T-helper 22 cell (primary cell): Measurements from ENCODE around the gene DOCK2.
"Not testable (repeated sequence)": the region's sequence is repeated elsewhere in the genome, so short reads cannot be mapped to it uniquely, and the experiment has no call there.

Source experiments
- DNase-seq: peaks from one replicate; pipeline ENCODE4 v3.0.0-alpha.2; 2020; ENCODE audit warnings: low read depth

The DOCK2 gene

GRCh38 chr5:169789417-169789940, 152.4 kb downstream of the DOCK2 start:
- DNase-seq: no peak

DNA sequence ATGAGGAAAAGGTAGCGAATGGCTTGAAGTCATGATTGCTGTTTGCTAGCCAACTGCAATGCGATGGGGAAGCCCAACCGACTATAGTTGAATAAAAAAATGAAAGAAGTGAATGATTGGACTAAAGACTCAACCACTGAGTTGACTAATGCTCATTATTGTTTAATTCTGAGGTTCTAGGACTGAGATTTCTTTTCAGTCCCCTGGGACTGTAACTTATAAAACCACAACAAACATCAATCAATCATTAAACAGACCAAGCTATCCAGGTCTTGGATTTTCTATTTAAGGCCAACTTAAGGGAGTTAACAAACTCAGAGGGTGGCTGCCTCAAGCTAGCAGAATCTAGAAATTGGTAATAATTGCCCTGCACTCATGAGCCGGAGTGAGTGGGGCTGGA, 154.2 kb downstream of the DOCK2 start:
- no peak for DNase-seq

DNA sequence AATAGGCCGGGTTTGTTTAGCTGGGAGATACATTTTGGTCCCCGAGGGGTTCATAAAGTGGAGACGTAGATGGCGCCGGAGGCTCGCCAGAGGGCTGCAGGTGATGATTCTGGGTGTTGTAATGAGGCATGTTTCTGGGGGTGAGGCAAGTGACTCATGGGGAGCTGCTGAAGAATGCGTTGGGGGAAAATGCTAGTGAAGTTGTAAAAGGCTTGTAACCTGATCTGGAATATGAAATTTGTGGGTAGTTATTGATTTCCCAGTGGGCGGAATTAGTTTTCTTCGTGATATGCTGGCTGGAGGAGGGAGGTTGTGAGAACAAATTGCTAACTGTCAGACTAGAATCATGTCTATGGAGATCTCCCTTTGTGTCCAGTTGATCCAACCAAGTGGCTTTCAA, 158.3 kb downstream of the DOCK2 start:
- DNase-seq: no peak

GRCh38 chr5:169796731-169797130, 159.7 kb downstream of the DOCK2 start:
- DNase-seq: no peak

GRCh38 chr5:169797577-169797976, 160.5 kb downstream of the DOCK2 start:
- DNase-seq: no peak

- DNase-seq: no peak
Observed at GRCh38 chr5:169798438-169798837, 161.4 kb downstream of the DOCK2 start.

GRCh38 chr5:169798906-169799660, 162.0 kb downstream of the DOCK2 start:
- DNase-seq: no peak

GRCh38 chr5:169801324-169801777, 164.3 kb downstream of the DOCK2 start:
- DNase-seq: no peak

GRCh38 chr5:169801781-169802180, 164.7 kb downstream of the DOCK2 start:
- no peak for DNase-seq

DNA sequence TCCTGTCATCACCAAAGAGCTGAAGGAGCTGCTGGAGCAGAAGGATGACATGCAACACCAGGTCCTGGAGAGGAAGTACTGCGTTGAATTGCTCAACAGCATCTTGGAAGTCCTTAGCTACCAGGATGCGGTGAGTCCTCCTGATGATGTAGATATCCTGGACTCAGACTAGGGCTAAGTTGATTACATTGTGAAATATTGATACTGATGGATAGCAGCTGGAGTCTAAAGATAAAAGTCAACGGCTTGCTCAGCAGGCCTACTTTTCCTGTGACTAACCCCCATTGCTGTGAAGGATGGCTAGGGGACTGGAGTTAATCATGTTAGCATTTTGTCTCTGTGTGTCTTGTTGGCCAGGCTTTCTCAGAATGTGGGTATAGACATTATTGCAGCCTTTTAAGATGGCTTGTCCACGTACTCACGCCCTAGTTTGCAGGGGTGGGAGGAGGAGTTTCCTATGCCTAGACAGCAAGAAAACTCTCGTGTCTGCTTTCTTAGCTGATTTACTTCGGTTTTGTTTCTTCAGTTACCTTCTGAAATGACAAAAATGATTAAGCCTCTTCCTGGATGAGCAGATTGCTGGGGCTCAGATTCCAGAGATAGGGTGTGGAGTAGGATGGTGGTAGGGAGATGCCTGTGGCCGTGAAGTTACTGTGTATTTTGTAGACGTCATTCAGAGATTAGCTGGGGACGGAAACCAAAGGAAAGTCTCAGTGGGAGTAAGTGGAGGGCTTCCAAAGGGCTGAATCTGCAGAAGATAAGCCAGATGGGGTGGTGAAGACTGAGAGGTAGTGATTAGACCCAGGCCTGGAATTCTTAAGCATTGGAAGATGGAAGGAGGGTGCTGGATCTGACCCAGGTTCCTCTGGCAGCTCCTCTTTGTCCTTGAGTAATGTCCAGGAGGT, 166.3 kb downstream of the DOCK2 start:
- DNase-seq: no peak

DNA sequence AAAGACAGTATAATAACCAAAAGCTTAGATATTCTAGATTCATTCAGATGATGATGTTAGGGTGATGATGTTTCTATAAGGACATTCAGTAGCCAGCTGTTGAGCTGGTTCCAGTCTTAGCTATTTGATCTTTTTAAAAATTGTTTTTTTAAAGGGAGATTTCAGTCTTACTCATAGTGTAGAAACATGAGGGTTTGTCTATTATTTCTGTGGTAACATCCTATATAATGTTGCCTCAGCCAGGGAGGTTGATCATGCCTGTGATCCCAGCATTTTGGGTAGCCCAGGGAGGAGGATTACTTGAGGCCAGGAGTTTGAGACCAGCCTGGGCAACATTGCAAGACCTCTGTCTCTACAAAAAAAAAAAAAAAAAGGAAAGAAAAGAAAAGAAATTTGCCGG, 167.8 kb downstream of the DOCK2 start:
- DNase-seq: no peak

DNA sequence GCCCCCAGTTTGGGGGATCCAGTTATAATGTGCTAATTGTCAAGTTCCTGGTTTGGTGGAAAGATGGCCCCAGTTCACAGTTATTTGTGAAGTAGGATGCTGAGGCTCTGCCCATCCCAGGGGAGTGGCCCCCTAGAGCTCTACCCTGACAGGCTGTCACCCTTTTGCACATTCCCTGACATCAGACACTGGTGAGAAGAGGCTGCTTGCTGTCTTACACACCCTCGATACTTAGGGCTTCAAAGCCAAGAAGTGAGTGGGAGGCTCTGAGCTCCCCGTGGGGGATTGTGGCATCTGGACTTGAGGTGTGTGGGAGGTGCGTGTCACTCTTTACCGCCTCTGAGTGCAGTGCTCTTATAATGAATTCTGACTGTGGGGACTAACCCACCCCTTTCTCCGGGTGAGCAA, 168.5 kb downstream of the DOCK2 start:
- DNase-seq: no peak

DNA sequence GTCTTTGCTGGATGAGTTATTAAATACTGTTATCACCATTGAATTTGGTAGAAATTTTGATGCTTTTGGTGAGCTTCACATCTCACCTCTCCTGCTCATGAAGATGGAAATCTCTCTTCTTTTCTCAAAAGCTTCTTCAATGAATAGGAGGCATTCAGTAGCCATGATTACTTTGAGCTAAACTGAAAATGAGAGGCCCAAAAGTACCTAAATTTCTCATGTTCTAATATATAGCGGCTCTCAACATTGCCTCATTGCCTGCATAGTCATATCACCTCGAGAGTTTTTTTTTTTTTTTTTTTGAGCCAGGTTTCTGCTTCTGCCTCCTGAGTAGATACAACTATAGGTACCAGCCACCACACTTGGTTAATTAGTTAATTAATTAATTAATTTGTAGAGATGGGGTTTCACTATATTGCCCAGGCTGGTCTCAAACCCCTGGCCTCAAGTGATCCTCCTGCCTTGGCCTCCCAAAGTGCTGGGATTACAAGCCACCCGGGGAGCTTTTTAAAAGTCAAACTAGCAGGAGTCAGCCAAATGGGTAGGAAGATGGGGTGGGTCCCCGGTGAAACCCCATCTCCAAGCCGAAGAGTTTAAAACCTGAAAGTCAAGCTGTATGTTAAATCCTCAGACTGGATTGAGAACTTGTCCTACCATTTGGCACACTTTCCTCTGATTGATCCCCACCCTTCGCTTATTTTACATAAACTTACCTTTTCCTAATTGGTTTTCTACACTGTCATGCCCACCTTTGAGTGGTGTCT, 169.0 kb downstream of the DOCK2 start:
- DNase-seq: no peak

DNA sequence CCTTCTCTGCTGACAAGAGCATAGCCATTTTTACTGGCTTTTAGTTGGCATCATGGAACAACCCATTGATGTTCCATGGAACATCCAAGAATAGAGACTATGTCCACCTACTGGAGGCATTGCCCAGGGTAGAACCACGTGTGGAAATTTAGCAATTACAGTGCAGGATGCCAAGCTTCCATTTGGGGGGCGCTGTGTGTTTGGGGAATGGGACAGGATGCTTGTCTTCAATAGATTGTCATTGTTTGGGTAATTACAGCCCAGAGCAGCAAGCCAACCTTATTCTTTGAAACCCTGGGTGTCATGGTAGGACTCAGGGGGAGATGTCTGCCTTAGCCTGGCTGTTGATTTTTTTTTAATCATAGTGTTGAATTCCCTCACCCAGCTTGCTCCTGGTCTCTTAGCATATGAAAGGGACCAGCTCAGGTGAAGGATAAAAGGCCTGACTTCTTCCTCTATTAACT, 171.1 kb downstream of the DOCK2 start:
- DNase-seq: no peak

DNA sequence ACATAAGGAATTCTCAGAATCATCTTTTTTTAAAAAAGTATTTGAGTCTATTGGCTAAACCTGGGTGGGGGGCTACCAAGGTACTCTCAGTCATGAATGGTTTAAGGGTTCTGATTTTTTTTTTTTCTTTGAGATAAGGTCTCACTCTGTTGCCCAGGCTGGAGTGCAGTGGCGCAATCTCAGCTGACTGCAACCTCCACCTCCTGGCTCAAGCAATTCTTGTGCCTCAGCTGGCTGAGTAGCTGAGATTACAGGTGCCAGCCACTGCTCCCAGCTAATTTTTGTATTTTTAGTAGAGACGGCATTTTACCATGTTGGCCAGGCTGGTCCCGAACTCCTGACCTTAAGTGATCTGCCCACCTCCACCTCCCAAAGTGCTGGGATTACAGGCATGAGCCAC, 171.8 kb downstream of the DOCK2 start:
- not testable (repeated sequence) for DNase-seq

DNA sequence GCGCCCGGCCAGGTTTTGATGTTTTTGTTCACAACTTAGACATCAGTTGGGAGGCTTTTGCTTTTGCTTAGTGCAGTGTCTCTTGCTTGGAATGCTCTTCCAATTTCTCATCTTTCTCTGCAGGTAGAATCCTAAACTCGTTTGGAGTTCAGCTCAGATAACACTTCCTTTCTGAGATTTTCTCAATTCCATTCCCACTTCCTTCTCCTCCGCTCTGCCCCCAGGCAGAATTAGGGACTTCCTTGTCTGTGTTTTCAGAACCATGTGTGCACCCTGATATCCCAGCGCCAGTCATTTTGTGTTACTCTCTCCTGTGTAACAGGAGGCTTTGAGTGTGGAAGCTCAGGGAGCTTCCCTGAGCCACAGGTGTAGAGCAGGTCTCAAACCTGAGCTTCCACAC, 172.2 kb downstream of the DOCK2 start:
- DNase-seq: no peak

DNA sequence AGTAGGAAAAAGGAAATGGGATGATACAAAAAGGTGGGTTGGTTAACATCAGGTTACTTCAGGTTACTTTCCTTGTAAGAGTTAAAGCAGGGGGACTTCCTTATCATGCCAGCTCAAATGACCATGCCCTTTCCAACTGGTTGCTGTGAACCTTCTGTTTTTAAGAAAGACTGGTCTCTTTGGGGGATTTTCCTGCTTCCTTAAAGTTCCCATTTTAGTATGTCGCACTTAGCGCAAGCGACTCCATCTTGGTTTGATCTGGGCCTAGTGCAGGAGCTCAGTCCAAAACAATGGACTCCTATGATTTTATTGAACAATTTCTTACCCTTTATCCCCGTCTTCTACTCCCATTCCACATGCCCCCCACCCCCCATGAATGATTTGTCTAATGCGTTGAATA, 173.4 kb downstream of the DOCK2 start:
- no peak for DNase-seq

DNA sequence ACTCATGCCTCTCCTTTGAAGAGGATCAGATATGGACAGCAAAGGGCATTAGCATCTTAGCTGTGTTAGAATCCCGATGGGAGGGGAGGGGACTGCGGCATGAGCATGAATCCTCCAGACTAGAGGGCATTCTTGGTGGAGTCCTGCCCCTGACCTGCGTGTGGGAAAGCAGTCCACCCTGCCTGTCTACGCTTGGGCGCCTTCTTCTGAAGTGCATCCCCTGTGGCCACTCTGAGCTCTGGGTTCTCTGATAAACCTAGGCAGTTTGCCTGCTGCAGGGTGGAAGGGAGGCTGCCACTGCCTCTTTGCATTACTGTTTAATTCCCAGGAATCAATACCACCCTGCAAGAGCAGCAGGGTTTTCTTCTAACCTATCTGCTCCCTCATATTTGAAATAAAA, 173.9 kb downstream of the DOCK2 start:
- no peak for DNase-seq

DNA sequence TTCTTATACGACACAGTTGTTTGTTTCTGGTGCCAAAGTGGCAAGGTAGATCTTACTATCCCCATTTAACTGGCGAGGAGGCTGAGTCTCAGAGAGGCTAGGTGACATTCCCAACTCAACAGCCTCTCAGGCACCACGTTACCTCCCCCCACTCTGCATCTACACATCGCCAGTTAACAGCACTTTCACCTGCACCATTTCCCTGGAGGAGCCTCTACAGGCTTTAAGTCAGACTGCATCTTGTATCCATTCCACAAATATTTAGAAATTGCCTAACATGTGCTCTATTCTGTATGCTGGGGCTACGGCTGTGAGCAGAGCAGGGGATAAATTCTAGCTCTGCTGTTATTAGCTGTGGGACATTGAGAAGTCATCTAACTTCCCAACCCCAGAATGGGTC, 174.6 kb downstream of the DOCK2 start:
- no peak for DNase-seq

DNA sequence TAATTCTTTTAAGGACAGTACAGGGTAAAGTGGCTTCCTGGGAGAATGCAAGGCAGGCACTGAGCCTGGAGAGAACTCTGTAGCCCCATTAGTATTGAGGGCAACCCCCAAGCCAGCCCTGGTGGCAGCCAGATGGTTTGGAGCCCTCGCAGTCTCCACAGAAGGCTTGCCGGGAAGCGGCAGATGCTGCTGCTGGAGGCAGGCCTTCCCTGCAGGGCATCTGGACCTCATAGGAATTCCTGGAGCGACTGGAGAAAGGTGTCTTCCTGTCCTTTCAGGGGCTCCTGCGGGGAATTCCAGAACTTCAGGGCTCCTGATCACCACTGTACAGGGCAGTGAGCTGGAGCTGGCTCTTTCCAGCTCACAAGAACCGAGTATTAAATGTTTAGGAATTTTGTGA, 175.7 kb downstream of the DOCK2 start:
- no peak for DNase-seq

GRCh38 chr5:169814045-169814444, 177.0 kb downstream of the DOCK2 start:
- no peak for DNase-seq

GRCh38 chr5:169814522-169814921, 177.4 kb downstream of the DOCK2 start:
- no peak for DNase-seq
